Endothelial cell of umbilical vein (primary cell): Measurements from ENCODE around the gene MCRIP2. TPM values are rescaled to one million over a fixed set of nuclear protein-coding genes. Genes with fewer than 3 reads are reported as not detected.

Experiments used
- BruUV-seq: library from RNA; stranded (reverse); fragments of 400-500 nt; replicated peaks from 2 replicates; lab custom pipeline; 2021; lab: Mats Ljungman, UMichigan
- CTCF ChIA-PET: fragments of 300-600, 350-600 bp; sonication (Branson Sonifier 250); formaldehyde crosslinking; loops from one replicate; lab custom pipeline; 2021; ENCODE audit warnings: antibody characterized with exemption, inconsistent platforms; lab: Charles Lee
- POLR2A ChIA-PET: fragments of 300-600, 350-600 bp; sonication (Branson Sonifier 250); formaldehyde crosslinking; loops from one replicate; lab custom pipeline; 2021; ENCODE audit warnings: antibody characterized with exemption, inconsistent platforms; lab: Charles Lee
- DNase-seq: peaks from one replicate; pipeline ENCODE4 v3.0.0-alpha.2; 2011; ENCODE audit warnings: low read depth, low spot score
- FAIRE-seq: peaks from 2 replicates; lab custom pipeline; 2011; peaks lifted over from hg19 to GRCh38; lab: Jason Lieb, UNC
- H2AFZ ChIP-seq: 2 replicates; pipeline ENCODE4 v1.6.0; 2012; ENCODE audit warnings: low read depth, low read length, control low read depth, inconsistent platforms
- H3K27ac ChIP-seq: 2 replicates; pipeline ENCODE4 v1.5.1; 2011; ENCODE audit warnings: low read depth, mild to moderate bottlenecking, control low read depth, low read length, moderate library complexity; ENCODE audit not compliant: insufficient read depth
- H3K27me3 ChIP-seq, 2 experiments: 2 replicates each; pipeline versions ENCODE4 v1.6.0 to v1.6.1; 2011; ENCODE audit warnings: low read length in 2 of 2, mixed read lengths in 1 of 2; ENCODE audit not compliant: control insufficient read depth in 2 of 2, insufficient read depth in 2 of 2
- H3K36me3 ChIP-seq, 2 experiments: 2 replicates in 1 of 2; 3 replicates in 1 of 2; pipeline ENCODE4 v1.5.1; 2011; ENCODE audit warnings: low read length in 2 of 2, mild to moderate bottlenecking in 1 of 2, moderate library complexity in 1 of 2; ENCODE audit not compliant: control insufficient read depth in 2 of 2, insufficient read depth in 2 of 2; ENCODE audit errors: extremely low read depth in 1 of 2
- H3K4me1 ChIP-seq: 3 replicates; pipeline ENCODE4 v1.5.1; 2011; ENCODE audit warnings: mild to moderate bottlenecking, low read length; ENCODE audit not compliant: control insufficient read depth, insufficient read depth; ENCODE audit errors: extremely low read depth
- H3K4me2 ChIP-seq: 2 replicates; pipeline ENCODE4 v1.6.1; 2011; ENCODE audit warnings: low read length, control low read depth, mixed read lengths; ENCODE audit not compliant: insufficient read depth
- H3K4me3 ChIP-seq, 3 experiments: fragments of 200-600 bp in 1 of 3; sonication (generic), shearing (Covaris generic) in 1 of 3; replicated peaks in 1 of 3; 2 replicates each; pipeline ENCODE4 v1.5.1; 2011 to 2016; ENCODE audit warnings: control low read depth in 3 of 3, low read length in 3 of 3, mild to moderate bottlenecking in 2 of 3, inconsistent platforms in 1 of 3, low read depth in 1 of 3, moderate library complexity in 1 of 3; ENCODE audit not compliant: insufficient read depth in 1 of 3
- H3K79me2 ChIP-seq: 2 replicates; pipeline ENCODE4 v1.6.0; 2012; ENCODE audit warnings: low read length, inconsistent platforms; ENCODE audit not compliant: control insufficient read depth, insufficient read depth
- H3K9ac ChIP-seq: replicated peaks from 2 replicates; pipeline ENCODE3; 2011; ENCODE audit warnings: low read length, control low read depth; ENCODE audit not compliant: insufficient read depth; ENCODE audit errors: extremely low read depth
- H3K9me1 ChIP-seq: replicated peaks from 3 replicates; pipeline ENCODE4 v1.6.0; 2011; ENCODE audit warnings: mild to moderate bottlenecking, low read length; ENCODE audit not compliant: control insufficient read depth, insufficient read depth; ENCODE audit errors: extremely low read depth
- H3K9me3 ChIP-seq: replicated peaks from 2 replicates; pipeline ENCODE4 v1.5.1; 2012; ENCODE audit warnings: low read length, inconsistent platforms; ENCODE audit not compliant: control insufficient read depth, insufficient read depth
- H4K20me1 ChIP-seq: replicated peaks from 2 replicates; pipeline ENCODE3; 2011; ENCODE audit warnings: mild to moderate bottlenecking, low read length; ENCODE audit not compliant: control insufficient read depth, insufficient read depth; ENCODE audit errors: extremely low read depth
- CTCF ChIP-seq, 2 donors: IDR thresholded peaks; 1 replicate in 1 of 2; 2 replicates in 1 of 2; pipeline ENCODE4 v1.5.1; 2011; ENCODE audit warnings: low read length in 2 of 2, mild to moderate bottlenecking in 2 of 2, moderate library complexity in 2 of 2, control low read depth in 1 of 2, inconsistent platforms in 1 of 2, low read depth in 1 of 2; ENCODE audit not compliant: insufficient read depth in 1 of 2; ENCODE audit errors: extremely low read depth in 1 of 2
- EZH2 ChIP-seq: IDR thresholded peaks from 2 replicates; pipeline ENCODE4 v1.6.1; 2012; ENCODE audit warnings: borderline replicate concordance, low read depth, mild to moderate bottlenecking, moderate library complexity, low read length, inconsistent platforms; ENCODE audit not compliant: severe bottlenecking
- FOS ChIP-seq: IDR thresholded peaks from 2 replicates; pipeline ENCODE4 v1.6.1; 2011; ENCODE audit warnings: mild to moderate bottlenecking, low read length, moderate library complexity, borderline replicate concordance; ENCODE audit not compliant: insufficient read depth
- GATA2 ChIP-seq: IDR thresholded peaks from 2 replicates; pipeline ENCODE4 v1.7.0; 2011; ENCODE audit warnings: low read depth, mild to moderate bottlenecking, moderate library complexity, mixed read lengths, low read length; ENCODE audit not compliant: insufficient read length, insufficient read depth
- JUN ChIP-seq: IDR thresholded peaks from 2 replicates; pipeline ENCODE4 v1.6.1; 2011; ENCODE audit warnings: borderline replicate concordance, low read depth; ENCODE audit not compliant: insufficient read length, insufficient read depth
- MAX ChIP-seq: IDR thresholded peaks from 2 replicates; pipeline ENCODE4 v1.6.1; 2011; ENCODE audit not compliant: insufficient read depth, insufficient read length
- MYC ChIP-seq: IDR thresholded peaks from one replicate; pipeline ENCODE4 v1.6.1; 2011; ENCODE audit warnings: mild to moderate bottlenecking, low read depth, low read length
- POLR2A ChIP-seq: IDR thresholded peaks from 2 replicates; pipeline ENCODE4 v1.6.1; 2012; ENCODE audit warnings: low read depth, mild to moderate bottlenecking, control low read depth, low read length
- POLR2AphosphoS5 ChIP-seq: IDR thresholded peaks from 2 replicates; pipeline ENCODE4 v1.6.1; 2012; ENCODE audit warnings: low read depth, mild to moderate bottlenecking, control low read depth, low read length, moderate library complexity; ENCODE audit not compliant: insufficient read depth
- dilution Hi-C: fragments of 300-500 bp; cut with MboI; formaldehyde crosslinking; loops from one replicate; pipeline ENCODE4 v1.15.0; 2019; ENCODE audit warnings: low sequenced_read_pairs; ENCODE audit not compliant: extremely low pct_ligation_motif_present
- intact Hi-C: fragments of 100-400 bp; cut with micrococcal nuclease; formaldehyde crosslinking; loops from one replicate; pipeline ENCODE4 v1.10.0; 2022
- polyA plus RNA-seq, 4 experiments: library from polyadenylated mRNA; depleted of rRNA in 3 of 4; stranded (reverse) in 3 of 4; unstranded in 1 of 4; fragments of >200 nt; gene quantifications; 2 replicates each; pipeline versions ENCODE4 v1.2.1 to v1.2.3, GENCODE V29; 2011 to 2012; ENCODE audit warnings: missing spikeins in 1 of 4
- total RNA-seq: library from RNA; stranded (reverse); gene quantifications from 2 replicates; pipeline ENCODE4 v1.2.3, GENCODE V29; 2021

MCRIP2 gene
- total and polyA plus RNA-seq, 2 donors (not counting 3 experiments of a cell fraction or from before 2014, with no cell fraction given) = 17.1 to 18.9 TPM

DNA sequence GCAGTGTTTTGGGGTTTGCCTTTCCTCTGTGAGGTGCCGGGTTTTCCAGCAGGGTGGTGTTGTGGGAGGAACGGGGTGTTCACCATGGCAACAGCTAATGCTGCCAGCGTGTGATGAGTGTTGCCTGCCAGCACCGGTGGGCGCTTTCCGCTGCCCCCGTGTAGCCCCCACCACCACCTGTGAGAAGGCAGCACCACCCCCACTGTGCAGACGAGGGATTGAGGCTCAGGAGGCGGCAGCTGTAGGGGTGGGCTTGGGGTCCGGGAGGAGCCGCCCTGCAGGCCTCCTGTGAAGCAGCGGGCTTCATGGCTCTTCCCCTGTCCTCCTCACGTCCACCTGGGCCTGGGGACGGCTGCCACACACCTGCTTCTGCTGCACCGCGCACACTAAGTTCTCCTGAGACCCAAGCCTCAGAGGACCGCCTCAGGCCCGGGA is 46.5 kb upstream of the MCRIP2 start:
- Histone ChIP-seq H3K4me2 (no peak overlapping the region), H3K4me1 (peaks cover 8% of the 10 kb centered on the region), H3K36me3 (peaks cover 0 to 3% of the 10 kb centered on the region in 2 experiments), H3K27ac (no peak overlapping the region), H2AFZ (no peak overlapping the region), H3K9me1 (no peaks in the 10 kb centered on the region), H3K4me3 (no peak overlapping the region), H3K27me3 (no peaks in the 10 kb centered on the region), H3K9ac (no peak overlapping the region), H4K20me1 (no peaks in the 10 kb centered on the region), H3K9me3 (no peaks in the 10 kb centered on the region), H3K79me2 (peaks cover 22% of the 10 kb centered on the region)
- dilution Hi-C loops (no loop called here), intact Hi-C loops (no loop called here)
- CTCF ChIA-PET = no interaction called here
- BruUV-seq = no TSS peak
- no peak for DNase-seq
- TF ChIP-seq CTCF (IDR thresholded peaks at IDR 0.05; ENCODE audit: extremely low read depth in 1 of 2, insufficient read depth in 1 of 2, low read depth in 1 of 2, low read length in 2 of 2) (no peak), EZH2 (no peak), MYC (no peak), POLR2A (no peak), FOS (no peak), GATA2 (no peak), POLR2AphosphoS5 (no peak), MAX (no peak), JUN (no peak)
- FAIRE-seq = no peak
- POLR2A ChIA-PET = no interaction called here
